ENCODE measurements around the gene PPP1R2C. TPM values are rescaled to one million over a fixed set of nuclear protein-coding genes. Genes with fewer than 3 reads are reported as not detected.

Gene PPP1R2C
- polyA plus RNA-seq, 1 donor (not counting 4 experiments of a cell fraction or from before 2014, with no cell fraction given) = not detected

DNA sequence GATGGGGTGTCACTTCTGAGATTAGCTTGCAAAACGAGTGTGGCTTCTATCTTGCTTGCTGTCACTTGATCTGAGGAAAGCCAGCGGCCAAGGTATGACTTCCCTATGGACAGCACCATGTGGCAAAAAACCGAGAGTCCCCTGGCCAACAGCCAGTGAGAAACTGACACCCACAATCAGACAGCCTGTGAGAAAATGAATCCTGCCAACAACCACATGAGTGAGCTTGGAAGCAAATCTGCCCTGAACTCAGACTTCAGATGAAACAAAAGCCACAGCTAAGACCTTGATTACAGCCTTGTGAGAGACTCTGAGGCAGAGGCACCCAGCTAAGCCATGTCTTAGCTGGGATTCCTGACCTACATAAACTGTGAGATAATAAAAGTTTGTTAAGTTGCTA is 45.5 kb downstream of the PPP1R2C start:
- Histone ChIP-seq H3K27ac (ENCODE audit: control insufficient read depth, insufficient read depth, low read length) (no peak overlapping the region), H3K79me2 (ENCODE audit: control insufficient read depth, insufficient read depth, low read length) (no peaks in the 10 kb centered on the region), H3K4me1 (ENCODE audit: control insufficient read depth, extremely low read depth, insufficient read depth, low read length) (no peaks in the 10 kb centered on the region), H3K4me2 (ENCODE audit: control insufficient read depth, extremely low read depth, insufficient read depth, low read depth, low read length) (no peak overlapping the region), H3K4me3 (ENCODE audit: control insufficient read depth in 2 of 3, extremely low read depth in 1 of 3, insufficient read depth in 2 of 3, low read depth in 1 of 3, low read length in 3 of 3) (no peak overlapping the region), H4K20me1 (ENCODE audit: control insufficient read depth, extremely low read depth, insufficient read depth, low read length) (no peaks in the 10 kb centered on the region), H3K9me1 (ENCODE audit: control insufficient read depth, extremely low read depth, insufficient read depth, low read length) (no peaks in the 10 kb centered on the region), H3K9me3 (ENCODE audit: control insufficient read depth, low read depth, low read length) (no peaks in the 10 kb centered on the region), H2AFZ (ENCODE audit: control insufficient read depth, low read length) (no peak overlapping the region), H3K9ac (ENCODE audit: control insufficient read depth, extremely low read depth, insufficient read depth, low read length) (no peak overlapping the region), H3K36me3 (ENCODE audit: control insufficient read depth in 2 of 2, extremely low read depth in 1 of 2, insufficient read depth in 2 of 2, low read length in 2 of 2) (no peaks in the 10 kb centered on the region), H3K27me3 (ENCODE audit: control insufficient read depth, extremely low read depth, insufficient read depth, low read length) (no peaks in the 10 kb centered on the region)
- FAIRE-seq = no peak
- TF ChIP-seq EZH2 (IDR thresholded peaks at IDR 0.05; ENCODE audit: low read length) = no peak
- TF ChIP-seq, protein P1, sequence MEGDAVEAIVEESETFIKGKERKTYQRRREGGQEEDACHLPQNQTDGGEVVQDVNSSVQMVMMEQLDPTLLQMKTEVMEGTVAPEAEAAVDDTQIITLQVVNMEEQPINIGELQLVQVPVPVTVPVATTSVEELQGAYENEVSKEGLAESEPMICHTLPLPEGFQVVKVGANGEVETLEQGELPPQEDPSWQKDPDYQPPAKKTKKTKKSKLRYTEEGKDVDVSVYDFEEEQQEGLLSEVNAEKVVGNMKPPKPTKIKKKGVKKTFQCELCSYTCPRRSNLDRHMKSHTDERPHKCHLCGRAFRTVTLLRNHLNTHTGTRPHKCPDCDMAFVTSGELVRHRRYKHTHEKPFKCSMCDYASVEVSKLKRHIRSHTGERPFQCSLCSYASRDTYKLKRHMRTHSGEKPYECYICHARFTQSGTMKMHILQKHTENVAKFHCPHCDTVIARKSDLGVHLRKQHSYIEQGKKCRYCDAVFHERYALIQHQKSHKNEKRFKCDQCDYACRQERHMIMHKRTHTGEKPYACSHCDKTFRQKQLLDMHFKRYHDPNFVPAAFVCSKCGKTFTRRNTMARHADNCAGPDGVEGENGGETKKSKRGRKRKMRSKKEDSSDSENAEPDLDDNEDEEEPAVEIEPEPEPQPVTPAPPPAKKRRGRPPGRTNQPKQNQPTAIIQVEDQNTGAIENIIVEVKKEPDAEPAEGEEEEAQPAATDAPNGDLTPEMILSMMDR (optimal IDR thresholded peaks at IDR 0.05 in 1 of 3, IDR thresholded peaks at IDR 0.05 in 1 of 3, conservative IDR thresholded peaks at IDR 0.05 in 1 of 3; ENCODE audit: extremely low read depth in 1 of 3, insufficient read depth in 2 of 3, low read length in 3 of 3) = no peak
- dilution Hi-C loops (cut with MboI; ENCODE audit: extremely low pct_ligation_motif_present, low sequenced_read_pairs) = no loop called here
- DNase-seq (ENCODE audit: low read depth, low spot score) = no peak

Measured in keratinocyte (primary cell).